Activated CD4-positive, alpha-beta T cell treated with anti-CD3 and anti-CD28 coated beads, Interleukin-2, amount 50 U/mL, for 24 hours (primary cell): ENCODE data around the gene ETNK2.
"Not testable (repeated sequence)": the region's sequence is repeated elsewhere in the genome, so short reads cannot be mapped to it uniquely, and the experiment has no call there.

Experiments used
- DNase-seq, 2 donors: peaks; one replicate each; pipeline ENCODE4 v3.0.0-alpha.2; 2020; ENCODE audit warnings: low read depth in 1 of 2, low spot score in 1 of 2

The ETNK2 gene

DNA sequence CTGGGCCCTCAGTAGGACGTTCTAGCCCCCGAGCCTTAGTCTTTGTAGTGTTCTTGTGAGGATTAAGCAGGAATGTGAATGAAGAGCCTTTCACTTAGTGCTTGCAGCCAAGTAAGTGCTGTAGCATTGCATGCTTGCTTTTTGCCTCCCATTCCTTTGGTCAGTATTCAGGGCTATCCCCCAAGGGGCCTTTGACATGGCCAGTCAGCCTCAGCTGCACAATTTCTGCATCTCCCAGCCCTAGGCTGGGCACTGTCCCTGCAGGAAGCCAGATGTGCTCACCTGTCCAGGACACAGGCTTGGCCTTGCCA is 48.5 kb downstream of the ETNK2 start:
- DNase-seq: no peak

GRCh38 chr1:204102739-204103430 is 49.0 kb downstream of the ETNK2 start:
- DNase-seq: no peak

GRCh38 chr1:204102029-204102611 is 49.7 kb downstream of the ETNK2 start:
- DNase-seq: no peak

- DNase-seq: not testable (repeated sequence)
These were observed 52.1 kb downstream of the ETNK2 start for GRCh38 chr1:204099754-204100153.

DNA sequence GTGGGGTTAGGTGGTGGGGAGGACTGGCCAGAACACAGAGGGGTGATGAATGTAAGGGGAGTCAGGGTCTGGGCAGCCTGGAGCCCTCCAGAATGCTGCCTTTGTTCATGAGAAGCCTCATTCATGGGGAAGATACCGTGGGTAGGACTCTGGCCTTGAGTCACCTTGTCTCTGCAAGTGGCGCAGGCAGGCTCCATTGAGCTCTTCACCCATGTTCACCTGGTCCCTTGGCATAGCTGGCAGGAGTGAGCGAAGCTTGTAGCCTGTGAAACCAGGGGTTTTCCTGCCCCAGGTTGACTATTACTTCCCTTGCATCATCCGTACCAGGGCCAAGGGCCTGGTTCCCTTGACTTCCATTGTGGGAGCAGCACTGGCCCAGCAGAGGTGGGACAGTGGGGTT is 53.2 kb downstream of the ETNK2 start:
- DNase-seq: no peak

GRCh38 chr1:204096931-204097330 is 54.9 kb downstream of the ETNK2 start:
- DNase-seq: no peak

GRCh38 chr1:204094856-204095634 is 56.8 kb downstream of the ETNK2 start:
- no peak for DNase-seq

DNA sequence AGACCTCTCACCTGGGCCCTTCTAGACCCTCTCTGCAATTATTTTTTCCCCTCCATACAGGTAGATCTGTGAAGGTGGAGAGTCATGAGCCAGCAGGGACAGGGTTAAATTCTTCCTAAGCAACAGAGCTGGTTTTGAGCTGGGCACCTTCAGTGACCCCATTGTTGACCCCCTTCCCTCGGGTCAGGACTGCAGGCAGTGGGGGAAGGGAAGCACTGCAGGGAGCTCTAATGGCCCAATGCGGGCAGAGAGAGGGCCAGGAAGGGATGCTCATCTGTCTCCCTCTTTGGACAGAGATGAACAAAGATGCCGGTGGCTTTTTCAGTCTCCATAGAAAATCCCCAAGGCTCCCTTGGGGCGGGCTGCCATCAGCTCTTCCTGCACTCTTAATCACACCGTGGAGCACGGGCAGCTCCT is 57.5 kb downstream of the ETNK2 start:
- DNase-seq: no peak

- DNase-seq: no peak
These were observed 58.1 kb downstream of the ETNK2 start for GRCh38 chr1:204093781-204094180.

DNA sequence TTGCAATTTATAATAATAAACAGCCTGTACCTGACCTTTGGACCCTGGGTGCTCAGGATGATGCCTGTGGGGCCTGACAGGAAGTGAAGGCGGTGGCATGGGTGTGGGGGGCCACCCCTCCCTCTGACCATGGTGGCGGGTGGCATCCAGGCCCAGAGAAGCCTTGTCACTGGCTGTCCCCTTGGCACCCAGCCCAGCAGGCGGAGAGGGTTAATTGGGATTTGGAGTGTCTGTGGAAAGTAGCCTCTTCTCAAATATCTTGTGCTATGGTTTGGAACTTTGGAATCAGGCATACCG is 58.5 kb downstream of the ETNK2 start:
- DNase-seq: no peak

GRCh38 chr1:204092632-204093420 is 59.0 kb downstream of the ETNK2 start:
- no peak for DNase-seq

DNA sequence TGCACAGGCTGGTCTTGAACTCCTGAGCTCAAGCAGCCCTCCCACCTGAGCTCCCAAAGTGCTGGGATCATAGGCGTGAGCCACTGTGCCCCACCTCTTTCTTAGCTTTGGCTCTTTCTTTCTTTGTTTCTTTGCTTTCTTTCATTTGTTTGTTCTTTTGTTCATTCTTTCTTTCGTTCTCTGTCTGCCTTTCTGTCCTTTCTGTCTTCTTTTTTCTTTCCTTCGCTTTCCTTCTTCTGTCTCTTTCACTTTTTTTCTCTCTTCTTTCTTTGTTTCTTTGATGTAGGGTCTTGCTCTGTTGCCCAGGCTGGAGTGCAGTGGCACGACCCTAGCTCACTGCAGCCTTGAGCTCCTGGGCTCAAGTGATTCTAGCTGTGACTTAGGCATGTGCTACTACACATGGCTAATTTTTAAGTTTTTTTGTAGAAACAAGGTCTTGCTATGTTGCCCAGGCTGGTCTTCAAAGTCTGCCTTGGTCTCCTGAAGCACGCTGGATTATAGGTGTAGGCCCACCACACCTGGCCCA is 60.0 kb downstream of the ETNK2 start:
- DNase-seq: no peak

GRCh38 chr1:204091066-204091465 is 60.8 kb downstream of the ETNK2 start:
- no peak for DNase-seq

- DNase-seq: not testable (repeated sequence)
These were observed 61.7 kb downstream of the ETNK2 start for GRCh38 chr1:204090132-204090531.

GRCh38 chr1:204089044-204089751 is 62.6 kb downstream of the ETNK2 start:
- DNase-seq: no peak

DNA sequence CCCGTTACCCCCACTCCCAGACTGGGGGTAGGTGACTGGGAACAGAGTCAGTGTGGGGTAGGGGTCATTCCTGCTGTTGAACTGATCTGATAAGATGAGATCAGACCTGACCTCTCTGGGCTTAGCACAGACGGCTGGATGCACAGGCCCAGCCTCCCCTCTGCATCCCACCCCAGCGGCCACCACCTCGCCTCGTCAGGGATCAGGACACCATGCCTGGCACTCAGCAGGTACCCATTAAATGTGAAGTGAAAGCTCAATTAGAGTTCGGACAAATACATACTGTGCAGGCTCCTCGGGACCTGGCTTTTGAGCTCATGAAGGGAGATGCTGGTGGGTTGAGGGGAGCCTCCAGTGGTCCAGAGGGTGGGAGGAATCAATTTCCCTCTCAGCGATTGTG is 63.2 kb downstream of the ETNK2 start:
- DNase-seq: no peak

GRCh38 chr1:204087893-204088528 is 63.8 kb downstream of the ETNK2 start:
- DNase-seq: no peak

- DNase-seq: no peak
These were observed 64.5 kb downstream of the ETNK2 start for GRCh38 chr1:204087181-204087892.

DNA sequence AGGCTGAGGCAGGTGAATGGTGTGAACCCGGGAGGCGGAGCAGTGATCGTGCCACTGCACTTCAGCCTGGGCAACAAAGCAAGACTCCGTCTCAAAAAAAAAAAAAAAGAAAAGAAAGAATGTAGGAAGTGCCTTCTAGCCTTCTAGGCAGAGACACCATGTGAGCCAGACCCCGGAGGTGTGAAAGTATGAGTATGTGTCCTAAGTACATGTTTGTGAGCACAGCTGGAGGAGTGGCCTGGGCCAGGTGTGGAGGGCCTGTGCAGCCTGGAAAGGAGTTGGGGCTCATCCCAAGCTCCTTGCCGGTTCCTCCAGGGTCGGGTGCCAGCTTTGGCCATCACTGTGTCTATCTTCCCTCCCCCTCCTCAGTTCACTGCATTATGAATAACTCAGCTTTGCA is 66.0 kb downstream of the ETNK2 start:
- no peak for DNase-seq

- DNase-seq: no peak
These were observed 67.5 kb downstream of the ETNK2 start for GRCh38 chr1:204084247-204084772.
